GM13976 (cell line): ENCODE data around the gene ROGDI.
"Not testable (repeated sequence)": the region's sequence is repeated elsewhere in the genome, so short reads cannot be mapped to it uniquely, and the experiment has no call there.

ENCODE experiments used
- DNase-seq: peaks from one replicate; pipeline ENCODE4 v3.0.0; 2012; ENCODE audit warnings: low spot score
- in situ Hi-C: fragments of 300-500 bp; cut with MboI; formaldehyde crosslinking; loops from one replicate; pipeline ENCODE4 v1.12.0; 2022; ENCODE audit warnings: low sequenced_read_pairs, mixed read lengths, inconsistent platforms; ENCODE audit not compliant: unreplicated experiment
- TF ChIP-seq, protein P1 (sequence below): IDR thresholded peaks from 2 replicates; pipeline ENCODE4 v1.5.1; 2012; ENCODE audit warnings: borderline replicate concordance, mild to moderate bottlenecking; ENCODE audit not compliant: insufficient read depth; ENCODE audit errors: extremely low read depth, missing control alignments, control extremely low read depth

Gene ROGDI

GRCh38 chr16:4787627-4788482 lies 14.6 kb downstream of the ROGDI start, which contains the start of gene SEPTIN12:
TSS of gene SEPTIN12 (minus strand) at chr16:4788345. CDS start at chr16:4787645, 700 bp downstream.
- no peak for DNase-seq
- TF ChIP-seq, protein P1, sequence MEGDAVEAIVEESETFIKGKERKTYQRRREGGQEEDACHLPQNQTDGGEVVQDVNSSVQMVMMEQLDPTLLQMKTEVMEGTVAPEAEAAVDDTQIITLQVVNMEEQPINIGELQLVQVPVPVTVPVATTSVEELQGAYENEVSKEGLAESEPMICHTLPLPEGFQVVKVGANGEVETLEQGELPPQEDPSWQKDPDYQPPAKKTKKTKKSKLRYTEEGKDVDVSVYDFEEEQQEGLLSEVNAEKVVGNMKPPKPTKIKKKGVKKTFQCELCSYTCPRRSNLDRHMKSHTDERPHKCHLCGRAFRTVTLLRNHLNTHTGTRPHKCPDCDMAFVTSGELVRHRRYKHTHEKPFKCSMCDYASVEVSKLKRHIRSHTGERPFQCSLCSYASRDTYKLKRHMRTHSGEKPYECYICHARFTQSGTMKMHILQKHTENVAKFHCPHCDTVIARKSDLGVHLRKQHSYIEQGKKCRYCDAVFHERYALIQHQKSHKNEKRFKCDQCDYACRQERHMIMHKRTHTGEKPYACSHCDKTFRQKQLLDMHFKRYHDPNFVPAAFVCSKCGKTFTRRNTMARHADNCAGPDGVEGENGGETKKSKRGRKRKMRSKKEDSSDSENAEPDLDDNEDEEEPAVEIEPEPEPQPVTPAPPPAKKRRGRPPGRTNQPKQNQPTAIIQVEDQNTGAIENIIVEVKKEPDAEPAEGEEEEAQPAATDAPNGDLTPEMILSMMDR: no peak
- in situ Hi-C loops: no loop called here

DNA sequence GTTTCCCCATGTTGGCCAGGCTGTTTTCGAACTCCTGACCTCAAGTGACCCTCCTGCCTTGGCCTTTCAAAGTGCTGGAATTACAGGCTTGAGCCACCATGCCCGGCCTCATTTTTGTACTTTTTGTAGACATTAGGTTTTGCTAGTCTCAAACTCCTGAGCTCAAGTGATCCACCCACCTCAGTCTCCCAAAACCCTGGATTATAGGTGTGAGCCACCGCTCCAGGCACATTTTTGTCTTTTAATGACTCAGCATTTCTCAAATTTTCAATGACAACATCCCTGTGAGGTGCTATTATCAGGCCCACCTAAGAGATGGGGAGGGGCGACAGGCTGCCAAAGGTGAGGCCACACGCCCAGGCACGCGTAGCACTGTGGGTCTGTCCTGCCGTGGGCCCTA lies 15.4 kb downstream of the ROGDI start:
- TF ChIP-seq, protein P1: no peak

DNA sequence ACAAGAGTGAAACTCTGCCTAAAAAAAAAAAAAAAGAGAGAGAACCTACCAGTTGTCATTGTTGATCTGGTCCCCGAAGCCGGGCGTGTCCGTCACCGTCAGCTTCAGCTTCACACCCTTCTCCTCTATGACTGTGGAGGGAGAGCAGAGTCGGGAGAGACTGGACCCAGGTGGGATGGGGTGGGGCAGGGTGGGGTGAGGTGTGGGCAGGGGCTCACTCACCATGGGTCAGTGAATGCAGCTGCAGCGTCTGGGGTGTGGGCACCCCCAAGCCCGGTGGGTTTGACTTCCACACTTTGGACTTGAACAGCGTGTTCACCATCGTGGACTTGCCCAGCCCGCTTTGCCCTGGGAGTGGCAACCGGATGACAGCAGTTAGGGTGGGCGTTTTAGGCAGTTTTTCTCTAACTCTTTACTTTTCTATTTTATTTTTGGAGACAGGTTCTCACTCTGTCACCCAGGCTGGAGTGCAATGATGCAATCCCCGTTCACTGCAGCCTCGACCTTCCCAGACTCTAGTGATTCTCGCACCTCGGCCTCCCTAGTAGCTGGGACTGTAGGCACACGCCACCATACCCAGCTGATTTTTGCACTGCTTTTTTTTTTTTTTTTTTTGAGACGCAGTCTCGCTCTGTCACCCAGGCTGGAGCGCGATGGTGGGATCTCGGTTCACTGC lies 16.5 kb downstream of the ROGDI start:
- in situ Hi-C loops: no loop called here
- no peak for DNase-seq

More for the DNA sequence above, 15.4 kb downstream of the ROGDI start:
- no peak for DNase-seq
- in situ Hi-C loops: no loop called here

DNA sequence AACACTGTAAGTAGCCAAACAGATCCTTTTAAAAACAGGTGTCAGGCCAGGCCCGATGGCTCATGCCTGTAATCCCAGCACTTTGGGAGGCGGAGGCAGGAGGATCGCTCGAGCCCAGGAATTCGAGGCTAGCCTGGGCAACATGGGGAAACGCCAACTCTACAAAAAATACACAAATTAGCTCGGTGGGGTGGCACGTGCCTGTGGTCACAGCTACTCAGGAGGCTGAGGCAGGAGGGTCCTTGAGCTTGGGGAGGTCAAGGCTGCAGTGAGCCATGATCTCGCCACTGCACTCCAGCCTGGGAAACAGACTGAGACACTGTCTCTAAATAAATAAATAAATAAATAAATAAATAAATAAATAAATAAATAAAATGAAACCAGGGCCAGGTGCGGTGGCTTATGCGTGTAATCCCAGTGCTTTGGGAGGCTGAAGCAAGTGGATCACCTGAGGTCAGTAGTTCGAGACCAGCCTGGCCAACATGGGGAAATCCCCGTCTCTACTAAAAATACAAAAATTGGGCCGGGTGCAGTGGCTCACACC lies 17.9 kb downstream of the ROGDI start:
- DNase-seq, in situ Hi-C loops: not testable (repeated sequence)

More for the DNA sequence above, 16.5 kb downstream of the ROGDI start:
- TF ChIP-seq, protein P1: no peak

DNA sequence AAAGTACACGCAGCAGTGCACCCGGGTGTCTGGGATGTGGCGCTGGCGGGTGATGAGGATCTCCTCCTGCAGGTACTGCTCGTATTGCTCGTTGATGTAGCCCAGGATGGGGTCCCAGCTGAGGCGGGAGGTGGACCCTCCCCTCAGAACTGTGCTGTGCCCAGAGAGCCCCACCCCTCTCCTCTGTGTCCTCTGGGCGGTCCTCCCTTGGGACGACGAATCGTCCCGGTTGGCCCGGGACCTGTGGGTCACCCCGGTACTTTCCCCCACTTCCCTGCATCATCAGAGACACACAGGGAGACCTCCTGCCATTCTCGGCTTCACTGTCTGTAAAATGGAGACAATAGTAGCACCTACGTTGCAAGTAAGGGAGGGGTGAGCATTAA lies 18.5 kb downstream of the ROGDI start:
- in situ Hi-C loops: no loop called here
- TF ChIP-seq, protein P1: no peak

GRCh38 chr16:4783251-4783950 lies 19.0 kb downstream of the ROGDI start:
- TF ChIP-seq, protein P1: no peak
- DNase-seq: no peak
- in situ Hi-C loops: no loop called here

More for the DNA sequence above, 18.5 kb downstream of the ROGDI start:
- DNase-seq: no peak
